GM12872 (cell line): ENCODE data around the gene TYMP.

Source experiments
- TF ChIP-seq, protein P1 (sequence below): IDR thresholded peaks from 3 replicates; pipeline ENCODE4 v1.5.1; 2011; ENCODE audit warnings: low read depth, mild to moderate bottlenecking, low read length, moderate library complexity; ENCODE audit not compliant: insufficient read depth

TYMP gene

DNA sequence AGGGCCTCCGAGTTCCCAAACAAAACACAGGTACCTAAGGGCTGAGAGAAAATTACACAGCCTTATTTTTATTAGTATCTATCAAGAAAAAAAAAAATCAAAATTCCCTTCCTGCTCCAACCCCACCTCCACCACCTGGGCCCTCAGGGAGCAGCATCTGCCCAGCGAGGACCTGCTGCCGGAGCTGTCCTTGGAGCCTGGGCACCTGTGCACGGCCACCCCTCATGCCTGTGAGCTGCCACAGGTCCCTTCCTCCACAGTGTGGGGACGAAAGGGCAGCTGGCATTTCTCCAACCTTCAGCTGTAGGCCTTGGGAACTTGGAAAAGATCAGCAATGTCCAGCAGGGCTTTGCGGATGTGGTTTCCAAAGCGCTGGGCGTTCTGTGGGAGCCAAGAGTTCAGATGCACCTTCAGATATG is 39.2 kb upstream of the TYMP start:
- TF ChIP-seq, protein P1, sequence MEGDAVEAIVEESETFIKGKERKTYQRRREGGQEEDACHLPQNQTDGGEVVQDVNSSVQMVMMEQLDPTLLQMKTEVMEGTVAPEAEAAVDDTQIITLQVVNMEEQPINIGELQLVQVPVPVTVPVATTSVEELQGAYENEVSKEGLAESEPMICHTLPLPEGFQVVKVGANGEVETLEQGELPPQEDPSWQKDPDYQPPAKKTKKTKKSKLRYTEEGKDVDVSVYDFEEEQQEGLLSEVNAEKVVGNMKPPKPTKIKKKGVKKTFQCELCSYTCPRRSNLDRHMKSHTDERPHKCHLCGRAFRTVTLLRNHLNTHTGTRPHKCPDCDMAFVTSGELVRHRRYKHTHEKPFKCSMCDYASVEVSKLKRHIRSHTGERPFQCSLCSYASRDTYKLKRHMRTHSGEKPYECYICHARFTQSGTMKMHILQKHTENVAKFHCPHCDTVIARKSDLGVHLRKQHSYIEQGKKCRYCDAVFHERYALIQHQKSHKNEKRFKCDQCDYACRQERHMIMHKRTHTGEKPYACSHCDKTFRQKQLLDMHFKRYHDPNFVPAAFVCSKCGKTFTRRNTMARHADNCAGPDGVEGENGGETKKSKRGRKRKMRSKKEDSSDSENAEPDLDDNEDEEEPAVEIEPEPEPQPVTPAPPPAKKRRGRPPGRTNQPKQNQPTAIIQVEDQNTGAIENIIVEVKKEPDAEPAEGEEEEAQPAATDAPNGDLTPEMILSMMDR, result no peak

DNA sequence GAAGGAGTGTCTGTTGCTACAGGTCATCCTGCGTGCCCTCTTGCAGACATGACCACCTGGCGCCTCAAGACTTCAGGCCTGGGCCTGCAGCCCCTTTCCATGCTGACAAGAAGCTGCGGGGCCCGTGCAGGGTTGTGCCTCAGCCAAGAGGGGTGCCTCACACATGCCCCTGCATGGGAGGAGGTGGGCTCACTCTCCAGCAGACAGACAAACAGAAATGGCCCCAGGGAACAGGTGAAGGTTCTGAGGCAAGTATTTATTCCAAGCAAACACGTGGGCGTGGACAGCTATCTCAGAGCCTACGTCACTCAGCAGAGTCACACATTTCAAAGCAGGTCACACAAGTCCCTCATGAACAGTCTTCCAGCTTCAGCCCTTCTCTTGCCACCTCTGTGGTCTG is 38.8 kb upstream of the TYMP start:
- TF ChIP-seq, protein P1, result no peak

DNA sequence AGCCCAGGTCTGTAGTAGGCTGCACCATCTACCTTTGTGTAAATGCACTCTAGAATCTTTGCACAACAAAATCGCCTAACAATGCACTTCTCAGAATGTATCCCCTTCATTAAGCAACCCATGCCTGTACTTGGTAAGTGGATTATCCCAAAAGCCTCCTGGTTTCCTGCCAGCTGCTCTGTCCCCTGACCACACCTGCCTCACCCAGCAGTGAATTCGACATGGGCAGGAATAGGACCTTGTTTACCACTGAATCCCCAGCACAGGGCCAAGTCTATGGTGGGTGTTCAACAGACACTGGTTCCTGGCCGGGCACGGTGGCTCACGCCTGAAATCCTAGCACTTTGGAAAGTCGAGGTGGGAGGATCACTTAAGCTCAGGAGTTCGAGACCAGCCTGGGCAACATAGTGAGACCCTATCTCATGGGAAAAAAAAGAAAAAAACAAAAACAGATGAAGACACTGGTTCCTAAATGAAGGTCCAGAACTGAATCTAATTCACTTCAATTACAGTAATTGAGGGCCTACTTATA is 38.0 kb upstream of the TYMP start:
- TF ChIP-seq, protein P1, result no peak

DNA sequence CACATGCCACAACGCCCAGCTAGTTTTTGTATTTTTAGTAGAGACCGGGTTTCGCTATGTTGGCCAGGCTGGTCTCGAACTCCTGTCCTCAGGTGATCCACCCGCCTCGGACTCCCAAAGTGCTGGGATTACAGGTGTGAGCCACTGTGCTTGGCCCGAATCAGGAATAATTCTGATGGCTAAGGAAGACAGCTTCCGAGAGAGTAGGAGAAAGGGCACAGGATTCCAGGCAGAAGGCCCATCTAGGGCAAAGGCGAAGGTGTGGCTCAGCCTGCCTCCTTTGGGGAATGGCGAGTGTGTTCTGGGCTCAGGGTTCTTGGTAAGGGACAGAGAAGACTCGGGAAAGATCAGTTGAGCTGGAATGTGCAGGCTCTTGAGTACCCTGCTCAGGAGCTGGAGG is 34.5 kb upstream of the TYMP start:
- TF ChIP-seq, protein P1, result no peak

DNA sequence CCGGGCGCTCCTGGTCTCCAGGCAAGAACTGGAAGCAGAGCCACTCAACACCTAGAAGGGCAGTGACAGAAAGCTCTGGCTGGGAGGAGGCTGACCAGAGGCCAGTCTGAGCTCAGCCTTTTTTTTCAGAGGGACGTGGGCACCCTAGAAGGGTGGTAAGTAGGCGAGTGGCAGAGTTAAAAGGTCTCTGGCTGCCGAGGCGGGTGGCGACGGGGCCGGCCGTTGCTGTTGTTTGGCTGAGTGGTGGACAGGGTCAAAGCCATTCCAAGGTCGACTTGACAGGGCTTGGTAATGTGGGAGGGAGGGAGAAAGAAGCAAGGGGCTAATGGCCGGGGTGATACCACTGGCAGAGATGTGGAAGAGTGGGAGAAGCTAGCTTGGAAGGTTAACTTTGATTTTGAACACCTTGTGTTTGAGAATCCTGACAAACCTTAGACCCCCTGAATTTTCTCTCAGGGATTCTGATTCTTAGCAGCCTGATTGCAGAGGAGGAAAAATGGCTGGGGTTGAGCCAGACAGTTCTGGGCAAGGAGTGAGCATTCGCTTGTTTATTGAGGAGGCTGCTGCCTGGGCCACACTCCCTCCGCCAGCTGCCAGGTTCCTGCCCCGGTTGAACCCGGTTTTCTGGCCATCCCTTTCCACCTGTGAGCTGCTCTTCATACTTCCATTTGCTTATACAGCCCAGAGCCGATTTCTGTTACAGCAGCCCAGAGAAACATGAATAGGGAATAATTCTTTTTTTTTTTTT is 33.8 kb upstream of the TYMP start:
- TF ChIP-seq, protein P1, result no peak

DNA sequence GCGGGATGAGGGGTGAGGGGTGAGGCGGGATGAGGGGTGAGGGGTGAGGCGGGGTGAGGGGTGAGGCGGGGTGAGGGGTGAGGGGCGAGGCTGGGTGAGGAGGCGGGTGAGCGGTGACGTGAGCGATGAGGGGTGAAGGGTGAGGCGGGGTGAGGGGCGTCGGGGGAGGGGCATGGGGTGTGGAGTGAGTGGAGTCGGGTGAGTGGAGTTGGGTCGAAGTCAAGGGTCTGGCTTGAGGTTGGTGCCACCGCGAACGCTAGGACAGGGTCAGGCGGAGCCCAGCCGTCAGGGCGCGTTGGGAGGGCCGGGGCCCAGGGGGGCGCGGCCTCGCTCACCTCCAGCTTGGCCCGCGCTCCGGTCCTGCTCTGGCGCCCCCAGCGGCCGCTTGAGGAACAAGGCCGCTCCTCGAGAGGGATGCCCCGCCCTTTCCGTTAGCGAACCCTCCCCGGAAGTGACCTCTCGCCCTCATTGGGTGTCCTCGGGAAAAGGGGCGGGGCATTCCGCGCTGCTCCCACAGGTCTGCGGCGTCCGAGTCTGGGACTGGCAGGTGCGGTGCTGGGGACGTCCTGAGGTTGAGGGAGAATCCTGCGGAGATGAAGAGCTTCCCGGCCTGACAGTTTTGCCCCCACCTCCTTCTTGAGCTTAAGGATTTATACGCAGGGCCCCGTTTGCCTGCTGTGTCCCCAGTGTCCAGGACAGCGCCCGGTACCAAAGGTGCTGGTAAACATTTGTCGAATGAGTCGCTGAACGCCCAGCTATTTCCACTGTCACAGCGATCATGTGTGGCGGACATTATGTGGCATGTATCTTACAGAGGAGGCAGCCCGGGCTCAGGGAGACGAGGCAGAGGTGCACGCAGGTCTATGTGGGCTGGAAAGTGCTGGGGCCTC is 33.0 kb upstream of the TYMP start, which contains the start of gene SYCE3:
Gene SYCE3 (minus strand): TSS at position 397 of the 890 bp plus-strand sequence. CDS start 6,514 bp downstream, outside the sequence.
- TF ChIP-seq, protein P1, result peak; percentile 89
